ENCODE measurements around the gene CIB4.
A peak's percentile ranks its signal among the peaks of the same experiment; 100 is the strongest.

Gene CIB4

GRCh38 chr2:26631401-26632170 is 9.6 kb downstream of the CIB4 start:
- in situ Hi-C loops (cut with HindIII; ENCODE audit: low sequenced_read_pairs): no loop called here
- no peak for DNase-seq (ENCODE audit: low read depth, low spot score)
- H3K4me3 ChIP-seq (ENCODE audit: low read depth, low read length): no peak overlapping the region
- TF ChIP-seq CTCF (IDR thresholded peaks at IDR 0.05; ENCODE audit: low read depth, low read length): no peak

- no peak overlapping the region for H3K4me3 ChIP-seq (ENCODE audit: low read depth, low read length)
- TF ChIP-seq CTCF (IDR thresholded peaks at IDR 0.05; ENCODE audit: low read depth, low read length): no peak
- in situ Hi-C loops (cut with HindIII; ENCODE audit: low sequenced_read_pairs): no loop called here
- peak; percentile 28 for DNase-seq (ENCODE audit: low read depth, low spot score)
Observed at GRCh38 chr2:26630669-26631360, 10.4 kb downstream of the CIB4 start.

- H3K4me3 ChIP-seq (ENCODE audit: low read depth, low read length): no peak overlapping the region
- in situ Hi-C loops (cut with HindIII; ENCODE audit: low sequenced_read_pairs): no loop called here
- no peak for DNase-seq (ENCODE audit: low read depth, low spot score)
- no peak for TF ChIP-seq CTCF (IDR thresholded peaks at IDR 0.05; ENCODE audit: low read depth, low read length)
Observed at GRCh38 chr2:26630235-26630634, 10.9 kb downstream of the CIB4 start.

- TF ChIP-seq CTCF (IDR thresholded peaks at IDR 0.05; ENCODE audit: low read depth, low read length): no peak
- DNase-seq (ENCODE audit: low read depth, low spot score): no peak
- H3K4me3 ChIP-seq (ENCODE audit: low read depth, low read length): no peak overlapping the region
- in situ Hi-C loops (cut with HindIII; ENCODE audit: low sequenced_read_pairs): no loop called here
Observed at GRCh38 chr2:26629751-26630150, 11.4 kb downstream of the CIB4 start.

GRCh38 chr2:26629346-26629630 is 11.9 kb downstream of the CIB4 start:
- no peak overlapping the region for H3K4me3 ChIP-seq (ENCODE audit: low read depth, low read length)
- DNase-seq (ENCODE audit: low read depth, low spot score): no peak
- no peak for TF ChIP-seq CTCF (IDR thresholded peaks at IDR 0.05; ENCODE audit: low read depth, low read length)
- in situ Hi-C loops (cut with HindIII; ENCODE audit: low sequenced_read_pairs): no loop called here

GRCh38 chr2:26628561-26629345 is 12.4 kb downstream of the CIB4 start:
- no peak for TF ChIP-seq CTCF (IDR thresholded peaks at IDR 0.05; ENCODE audit: low read depth, low read length)
- DNase-seq (ENCODE audit: low read depth, low spot score): no peak
- H3K4me3 ChIP-seq (ENCODE audit: low read depth, low read length): no peak overlapping the region
- in situ Hi-C loops (cut with HindIII; ENCODE audit: low sequenced_read_pairs): no loop called here

Measured in astrocyte of the spinal cord (primary cell).